ENCODE measurements around the gene STEAP4.

DNA sequence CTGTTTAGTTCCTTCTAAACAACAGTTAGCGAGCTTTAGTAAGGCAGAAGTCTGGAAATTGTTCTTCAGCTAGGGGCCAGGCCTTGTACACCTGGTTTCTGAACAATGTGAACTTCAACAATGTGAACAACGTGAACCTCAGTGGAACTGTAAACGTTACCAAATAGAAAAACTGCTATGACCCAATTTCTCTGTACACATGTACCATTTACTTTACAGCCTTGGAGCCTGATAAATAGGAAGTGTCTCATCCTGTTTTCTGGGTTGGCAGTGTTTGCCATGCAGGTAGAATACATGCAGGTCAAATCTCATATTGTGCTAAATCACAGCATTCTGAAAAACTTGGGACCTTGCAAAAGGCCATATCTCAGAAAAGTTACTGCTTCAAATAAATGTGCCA is 1.6 kb downstream of the STEAP4 start:
- TF ChIP-seq POLR2A (IDR thresholded peaks at IDR 0.05; ENCODE audit: low read length), result no peak
- no peak for TF ChIP-seq GATA1 (IDR thresholded peaks at IDR 0.05; ENCODE audit: low read depth, low read length)
